GM21360 (cell line): ENCODE measurements around the gene NDUFS6.
"Not testable (repeated sequence)": the region's sequence is repeated elsewhere in the genome, so short reads cannot be mapped to it uniquely, and the experiment has no call there.

Experiments
- ATAC-seq: cut with Tn5 transposase; IDR thresholded peaks from one replicate; pipeline ENCODE4 v1.9.1; 2021; ENCODE audit warnings: mild to moderate bottlenecking, moderate library complexity; ENCODE audit not compliant: unreplicated experiment

NDUFS6 gene

GRCh38 chr5:1781726-1782384, 19.4 kb upstream of the NDUFS6 start:
- ATAC-seq: no peak

GRCh38 chr5:1782385-1783215, 18.6 kb upstream of the NDUFS6 start:
- ATAC-seq: peak; percentile 15

- ATAC-seq: peak; percentile 78
Measured at GRCh38 chr5:1783216-1783554, 18.0 kb upstream of the NDUFS6 start.

- ATAC-seq: no peak
Measured at GRCh38 chr5:1784197-1785050, 16.8 kb upstream of the NDUFS6 start.

- no peak for ATAC-seq
Measured at GRCh38 chr5:1785062-1785461, 16.1 kb upstream of the NDUFS6 start.

- no peak for ATAC-seq
Measured at GRCh38 chr5:1785984-1786383, 15.2 kb upstream of the NDUFS6 start.

- no peak for ATAC-seq
Measured at GRCh38 chr5:1786621-1787471, 14.4 kb upstream of the NDUFS6 start.

GRCh38 chr5:1787472-1788047, 13.6 kb upstream of the NDUFS6 start:
- ATAC-seq: no peak

- ATAC-seq: no peak
Measured at GRCh38 chr5:1788200-1788599, 13.0 kb upstream of the NDUFS6 start.

- ATAC-seq: no peak
Measured at GRCh38 chr5:1788828-1789227, 12.4 kb upstream of the NDUFS6 start.

- not testable (repeated sequence) for ATAC-seq
Measured at GRCh38 chr5:1789438-1789833, 11.8 kb upstream of the NDUFS6 start.

- ATAC-seq: no peak
Measured at GRCh38 chr5:1789834-1790471, 11.3 kb upstream of the NDUFS6 start.

GRCh38 chr5:1791176-1791575, 10.0 kb upstream of the NDUFS6 start:
- ATAC-seq: no peak

- ATAC-seq: peak; percentile 97
Measured at GRCh38 chr5:1792842-1793266, 8.4 kb upstream of the NDUFS6 start.

- no peak for ATAC-seq
Measured at GRCh38 chr5:1793301-1793740, 7.9 kb upstream of the NDUFS6 start.

GRCh38 chr5:1793966-1794900, 7.0 kb upstream of the NDUFS6 start:
- ATAC-seq: no peak

GRCh38 chr5:1794901-1795290, 6.3 kb upstream of the NDUFS6 start:
- ATAC-seq: no peak

GRCh38 chr5:1795506-1795905, 5.7 kb upstream of the NDUFS6 start:
- ATAC-seq: no peak

- ATAC-seq: no peak
Measured at GRCh38 chr5:1795931-1796330, 5.3 kb upstream of the NDUFS6 start.
